Skeletal muscle tissue (tissue), 4 donors: Measurements from ENCODE around the gene MBOAT1. TPM values are rescaled to one million over a fixed set of nuclear protein-coding genes. Genes with fewer than 3 reads are reported as not detected.
"Not testable (repeated sequence)": the region's sequence is repeated elsewhere in the genome, so short reads cannot be mapped to it uniquely, and the experiment has no call there.

Experiments used
- H3K27ac ChIP-seq: one replicate; pipeline ENCODE4 v1.7.0; 2013; ENCODE audit warnings: mild to moderate bottlenecking, low read depth, low read length, inconsistent platforms
- H3K27me3 ChIP-seq, 3 donors: one replicate each; pipeline ENCODE4 v1.7.0; 2013; ENCODE audit warnings: low read length in 3 of 3; ENCODE audit not compliant: control insufficient read depth in 3 of 3, insufficient read depth in 3 of 3
- H3K36me3 ChIP-seq, 3 donors: one replicate each; pipeline ENCODE4 v1.7.0; 2013; ENCODE audit warnings: low read length in 3 of 3; ENCODE audit not compliant: control insufficient read depth in 3 of 3, insufficient read depth in 3 of 3
- H3K4me1 ChIP-seq, 3 donors: one replicate each; pipeline ENCODE4 v1.7.0; 2013; ENCODE audit warnings: low read length in 3 of 3, mild to moderate bottlenecking in 3 of 3; ENCODE audit not compliant: control insufficient read depth in 3 of 3, insufficient read depth in 3 of 3
- H3K4me3 ChIP-seq, 3 donors: one replicate each; pipeline ENCODE4 v1.7.0; 2013; ENCODE audit warnings: low read length in 3 of 3
- H3K9ac ChIP-seq, 3 donors: one replicate each; pipeline ENCODE4 v1.7.0; 2013; ENCODE audit warnings: low read length in 3 of 3, mild to moderate bottlenecking in 3 of 3, moderate library complexity in 2 of 3, low read depth in 1 of 3
- H3K9me3 ChIP-seq, 3 donors: one replicate each; pipeline ENCODE4 v1.7.0; 2013; ENCODE audit warnings: low read length in 3 of 3; ENCODE audit not compliant: control insufficient read depth in 3 of 3
- total RNA-seq: library from RNA; depleted of rRNA; stranded (reverse); fragments of >200 nt; gene quantifications from one replicate; pipeline ENCODE4 v1.2.3, GENCODE V29; 2014
- donor health status: Osteomylitis.

The MBOAT1 gene
- total RNA-seq, 1 donor from 2014 or later: 8.9 TPM

- Histone ChIP-seq H3K9me3 (no peaks in the 10 kb centered on the region), H3K27me3 (no peaks in the 10 kb centered on the region), H3K36me3 (peaks cover 0 to 10% (median 5%) of the 10 kb centered on the region in 3 donors), H3K9ac (no peak overlapping the region), H3K27ac (no peak overlapping the region), H3K4me3 (no peak overlapping the region), H3K4me1 (no peaks in the 10 kb centered on the region)
These were observed 66.0 kb downstream of the MBOAT1 start for GRCh38 chr6:20146291-20146690.

GRCh38 chr6:20142866-20143265 lies 69.4 kb downstream of the MBOAT1 start:
- Histone ChIP-seq H3K36me3 (peaks cover 0 to 10% (median 5%) of the 10 kb centered on the region in 3 donors), H3K27me3 (no peaks in the 10 kb centered on the region), H3K4me3 (no peak overlapping the region), H3K4me1 (no peaks in the 10 kb centered on the region), H3K27ac (no peak overlapping the region), H3K9me3 (no peaks in the 10 kb centered on the region), H3K9ac (no peak overlapping the region)

GRCh38 chr6:20141931-20142330 lies 70.3 kb downstream of the MBOAT1 start:
- H3K4me3 ChIP-seq: no peak overlapping the region
- peaks cover 0 to 10% (median 5%) of the 10 kb centered on the region in 3 donors for H3K36me3 ChIP-seq
- no peak overlapping the region for H3K27ac ChIP-seq

GRCh38 chr6:20139127-20139963 lies 72.9 kb downstream of the MBOAT1 start:
- not testable (repeated sequence) for H3K9ac ChIP-seq, H3K27ac ChIP-seq, H3K36me3 ChIP-seq, H3K4me3 ChIP-seq, H3K27me3 ChIP-seq, H3K9me3 ChIP-seq, H3K4me1 ChIP-seq

More at GRCh38 chr6:20141931-20142330, 70.3 kb downstream of the MBOAT1 start:
- no peaks in the 10 kb centered on the region for H3K9me3 ChIP-seq
- H3K27me3 ChIP-seq: no peaks in the 10 kb centered on the region
- no peaks in the 10 kb centered on the region for H3K4me1 ChIP-seq
- no peak overlapping the region for H3K9ac ChIP-seq

GRCh38 chr6:20137837-20138236 lies 74.4 kb downstream of the MBOAT1 start:
- Histone ChIP-seq H3K27me3 (no peaks in the 10 kb centered on the region), H3K9me3 (no peaks in the 10 kb centered on the region), H3K36me3 (peaks cover 0 to 5% (median 2%) of the 10 kb centered on the region in 3 donors), H3K4me3 (no peak overlapping the region), H3K4me1 (no peaks in the 10 kb centered on the region), H3K9ac (no peak overlapping the region), H3K27ac (no peak overlapping the region)

- Histone ChIP-seq H3K27ac (no peak overlapping the region), H3K27me3 (no peaks in the 10 kb centered on the region), H3K9ac (no peak overlapping the region), H3K9me3 (no peaks in the 10 kb centered on the region), H3K4me3 (no peak overlapping the region), H3K36me3 (peaks cover 0 to 5% (median 2%) of the 10 kb centered on the region in 3 donors), H3K4me1 (no peaks in the 10 kb centered on the region)
These were observed 75.0 kb downstream of the MBOAT1 start for GRCh38 chr6:20137240-20137639.

GRCh38 chr6:20135677-20136268 lies 76.5 kb downstream of the MBOAT1 start:
- Histone ChIP-seq H3K9ac (no peak overlapping the region), H3K36me3 (no peaks in the 10 kb centered on the region), H3K4me3 (no peak overlapping the region), H3K27me3 (no peaks in the 10 kb centered on the region), H3K27ac (no peak overlapping the region), H3K9me3 (no peaks in the 10 kb centered on the region), H3K4me1 (no peaks in the 10 kb centered on the region)

GRCh38 chr6:20134613-20135012 lies 77.7 kb downstream of the MBOAT1 start:
- Histone ChIP-seq H3K36me3 (no peaks in the 10 kb centered on the region), H3K27me3 (no peaks in the 10 kb centered on the region), H3K4me3 (no peak overlapping the region), H3K4me1 (no peaks in the 10 kb centered on the region), H3K9me3 (no peaks in the 10 kb centered on the region), H3K9ac (no peak overlapping the region), H3K27ac (no peak overlapping the region)

- Histone ChIP-seq H3K4me1 (peaks cover 5 to 7% (median 6%) of the 10 kb centered on the region in 3 donors), H3K4me3 (no peak overlapping the region), H3K27me3 (no peaks in the 10 kb centered on the region), H3K27ac (no peak overlapping the region), H3K9me3 (no peaks in the 10 kb centered on the region), H3K36me3 (no peaks in the 10 kb centered on the region), H3K9ac (no peak overlapping the region)
These were observed 82.8 kb downstream of the MBOAT1 start for GRCh38 chr6:20129290-20130088.

- Histone ChIP-seq H3K36me3 (no peaks in the 10 kb centered on the region), H3K9me3 (no peaks in the 10 kb centered on the region), H3K27me3 (no peaks in the 10 kb centered on the region), H3K4me3 (no peak overlapping the region), H3K4me1 (peaks cover 5 to 7% (median 6%) of the 10 kb centered on the region in 3 donors), H3K9ac (no peak overlapping the region), H3K27ac (no peak overlapping the region)
These were observed 84.3 kb downstream of the MBOAT1 start for GRCh38 chr6:20128018-20128417.
